Fibroblast of villous mesenchyme (primary cell): ENCODE data around the gene THSD4. TPM values are rescaled to one million over a fixed set of nuclear protein-coding genes. Genes with fewer than 3 reads are reported as not detected.
"Not testable (repeated sequence)": the region's sequence is repeated elsewhere in the genome, so short reads cannot be mapped to it uniquely, and the experiment has no call there.

Experiments
- DNase-seq: peaks from one replicate; pipeline ENCODE4 v3.0.0-alpha.2; 2010; ENCODE audit warnings: low read depth
- H3K4me3 ChIP-seq: 2 replicates; pipeline ENCODE4 v1.5.1; 2011; ENCODE audit warnings: low read depth, mild to moderate bottlenecking, low read length
- CTCF ChIP-seq: IDR thresholded peaks from 2 replicates; pipeline ENCODE4 v1.5.1; 2012; ENCODE audit warnings: low read depth, mild to moderate bottlenecking, low read length; ENCODE audit not compliant: insufficient read depth
- total RNA-seq: library from RNA; depleted of rRNA; stranded (reverse); fragments of >200 nt; gene quantifications from 2 replicates; pipeline ENCODE4 v1.2.3, GENCODE V29; 2012

The THSD4 gene
- total RNA-seq, 1 donor: 76.4 TPM

DNA sequence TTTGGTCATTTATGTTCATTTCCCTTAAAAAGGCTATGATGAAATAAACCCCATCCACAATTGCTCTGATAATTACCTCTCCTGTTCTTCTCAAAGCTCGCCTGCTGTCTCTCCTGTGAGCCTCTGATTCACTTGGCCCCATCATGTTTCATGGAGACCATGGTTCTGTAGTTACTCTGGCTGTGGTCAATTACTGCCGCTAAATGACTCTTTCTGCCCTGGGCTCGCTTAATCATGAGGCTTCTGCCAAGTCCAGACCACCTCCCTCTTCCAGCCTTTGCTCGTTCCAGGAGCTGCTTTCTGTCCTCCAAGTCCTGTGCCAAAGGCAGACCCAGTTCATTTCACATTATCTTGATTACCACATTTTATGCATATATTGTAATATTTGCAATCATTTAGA is 91.9 kb downstream of the THSD4 start:
- H3K4me3 ChIP-seq: no peak overlapping the region
- no peak for DNase-seq
- no peak for TF ChIP-seq CTCF

- no peak for DNase-seq
- TF ChIP-seq CTCF: no peak
- H3K4me3 ChIP-seq: no peak overlapping the region
Measured at GRCh38 chr15:71212146-71212545, 96.9 kb downstream of the THSD4 start.

GRCh38 chr15:71213943-71214342 is 98.7 kb downstream of the THSD4 start:
- not testable (repeated sequence) for DNase-seq, H3K4me3 ChIP-seq

DNA sequence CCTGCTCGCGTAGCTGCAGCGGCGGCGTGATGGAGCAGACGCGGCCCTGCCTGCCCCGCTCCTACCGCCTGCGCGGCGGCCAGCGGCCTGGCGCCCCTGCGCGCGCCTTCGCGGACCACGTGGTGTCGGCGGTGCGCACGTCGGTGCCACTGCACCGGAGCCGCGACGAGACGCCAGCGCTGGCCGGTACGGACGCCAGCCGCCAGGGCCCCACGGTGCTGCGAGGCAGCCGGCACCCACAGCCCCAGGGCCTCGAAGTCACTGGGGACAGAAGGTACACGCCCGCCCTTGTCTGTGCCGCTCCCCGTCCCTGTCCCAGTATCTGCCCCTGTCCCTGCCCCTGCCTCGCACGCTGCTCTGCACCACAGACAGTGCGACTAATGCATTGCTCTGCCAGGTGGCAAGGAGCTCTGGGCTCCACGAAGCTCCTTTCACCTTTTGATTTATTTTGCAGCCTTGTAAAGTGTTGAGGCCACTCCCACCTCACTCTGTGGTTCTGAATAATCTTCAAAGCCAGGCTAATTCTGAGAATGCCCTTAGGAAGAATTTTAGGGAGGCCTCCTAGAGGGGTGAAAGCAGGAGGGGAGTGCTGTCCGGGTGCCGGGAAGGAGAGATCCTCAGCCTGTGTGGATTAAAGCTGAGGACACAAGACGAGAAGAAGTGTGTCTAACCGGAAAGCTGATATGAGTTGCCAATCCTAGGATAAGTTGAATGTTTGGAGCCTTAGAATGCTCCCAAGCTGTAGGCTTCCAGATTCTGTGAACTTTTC is 100.0 kb downstream of the THSD4 start:
- TF ChIP-seq CTCF: no peak
- no peak overlapping the region for H3K4me3 ChIP-seq
- no peak for DNase-seq

- no peak overlapping the region for H3K4me3 ChIP-seq
- no peak for TF ChIP-seq CTCF
- DNase-seq: no peak
Measured at GRCh38 chr15:71218272-71218805, 103.1 kb downstream of the THSD4 start.

GRCh38 chr15:71219101-71219500 is 103.8 kb downstream of the THSD4 start:
- H3K4me3 ChIP-seq: no peak overlapping the region
- no peak for DNase-seq
- no peak for TF ChIP-seq CTCF

- DNase-seq: peak; percentile 90
- TF ChIP-seq CTCF: no peak
- no peak overlapping the region for H3K4me3 ChIP-seq
Measured at GRCh38 chr15:71219645-71220044, 104.4 kb downstream of the THSD4 start.
